GM23248 (cell line): Measurements from ENCODE around the gene ZGLP1.

Experiments
- EZH2 ChIP-seq: fragments of 200-600 bp; sonication (generic); IDR thresholded peaks from 2 replicates; pipeline ENCODE4 v1.6.1; 2018; ENCODE audit warnings: antibody characterized with exemption, mild to moderate bottlenecking; ENCODE audit not compliant: insufficient read depth, poor library complexity, severe bottlenecking
- EZH2phosphoT487 ChIP-seq: fragments of 200-600 bp; sonication (generic); IDR thresholded peaks from 2 replicates; pipeline ENCODE4 v1.6.1; 2018; ENCODE audit warnings: antibody characterized with exemption, moderate library complexity, mild to moderate bottlenecking, low read depth; ENCODE audit not compliant: insufficient read depth

GRCh38 chr19:10328558-10329429 lies 19.2 kb upstream of the ZGLP1 start:
- TF ChIP-seq EZH2phosphoT487, result no peak
- TF ChIP-seq EZH2, result no peak
